GM18511 (cell line): ENCODE results near the gene MEGF11.

Experiments
- ATAC-seq: cut with Tn5 transposase; IDR thresholded peaks from one replicate; pipeline ENCODE4 v1.9.1; 2021; ENCODE audit warnings: mild to moderate bottlenecking, moderate library complexity; ENCODE audit not compliant: unreplicated experiment

The MEGF11 gene

GRCh38 chr15:66219339-66219738 is 34.2 kb downstream of the MEGF11 start:
- ATAC-seq: no peak

DNA sequence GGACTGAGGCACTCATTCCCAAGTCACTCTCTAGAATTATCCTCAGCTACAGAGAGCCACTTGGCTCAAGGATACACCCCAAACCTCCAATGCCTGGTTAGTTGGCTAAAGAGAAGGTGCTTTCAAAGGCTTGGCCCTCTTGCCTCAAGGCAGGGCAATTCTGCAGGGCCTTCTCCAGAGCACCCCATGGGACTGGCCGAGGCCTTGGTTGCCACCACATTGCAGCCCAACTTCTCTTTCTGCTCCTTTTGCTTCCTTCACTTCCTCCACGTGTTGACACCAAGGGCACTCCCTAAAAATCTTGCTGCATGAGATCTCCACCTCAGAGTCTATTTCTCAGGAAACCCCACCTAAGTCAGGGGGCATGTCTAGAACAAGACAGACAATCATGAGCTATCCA is 36.7 kb downstream of the MEGF11 start:
- ATAC-seq: no peak

GRCh38 chr15:66215811-66216210 is 37.7 kb downstream of the MEGF11 start:
- no peak for ATAC-seq

GRCh38 chr15:66214246-66214645 is 39.3 kb downstream of the MEGF11 start:
- no peak for ATAC-seq

DNA sequence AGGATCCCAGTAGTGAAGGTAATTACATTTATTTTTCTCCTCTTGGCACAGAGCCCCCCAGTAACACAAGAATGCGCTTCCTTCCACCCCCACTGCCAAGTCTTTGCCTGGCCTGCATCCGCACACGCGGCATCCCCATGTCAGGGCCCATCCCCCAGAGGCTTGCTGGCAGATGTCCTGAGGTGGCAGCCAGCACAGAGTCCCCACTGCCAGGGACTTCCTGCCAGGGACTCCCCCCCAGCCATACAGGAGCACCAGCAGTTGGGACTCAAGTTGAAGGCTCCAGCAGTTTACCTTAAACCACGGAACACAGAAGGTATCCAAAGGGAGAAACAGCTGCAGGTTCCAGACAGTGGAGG is 41.0 kb downstream of the MEGF11 start:
- no peak for ATAC-seq

DNA sequence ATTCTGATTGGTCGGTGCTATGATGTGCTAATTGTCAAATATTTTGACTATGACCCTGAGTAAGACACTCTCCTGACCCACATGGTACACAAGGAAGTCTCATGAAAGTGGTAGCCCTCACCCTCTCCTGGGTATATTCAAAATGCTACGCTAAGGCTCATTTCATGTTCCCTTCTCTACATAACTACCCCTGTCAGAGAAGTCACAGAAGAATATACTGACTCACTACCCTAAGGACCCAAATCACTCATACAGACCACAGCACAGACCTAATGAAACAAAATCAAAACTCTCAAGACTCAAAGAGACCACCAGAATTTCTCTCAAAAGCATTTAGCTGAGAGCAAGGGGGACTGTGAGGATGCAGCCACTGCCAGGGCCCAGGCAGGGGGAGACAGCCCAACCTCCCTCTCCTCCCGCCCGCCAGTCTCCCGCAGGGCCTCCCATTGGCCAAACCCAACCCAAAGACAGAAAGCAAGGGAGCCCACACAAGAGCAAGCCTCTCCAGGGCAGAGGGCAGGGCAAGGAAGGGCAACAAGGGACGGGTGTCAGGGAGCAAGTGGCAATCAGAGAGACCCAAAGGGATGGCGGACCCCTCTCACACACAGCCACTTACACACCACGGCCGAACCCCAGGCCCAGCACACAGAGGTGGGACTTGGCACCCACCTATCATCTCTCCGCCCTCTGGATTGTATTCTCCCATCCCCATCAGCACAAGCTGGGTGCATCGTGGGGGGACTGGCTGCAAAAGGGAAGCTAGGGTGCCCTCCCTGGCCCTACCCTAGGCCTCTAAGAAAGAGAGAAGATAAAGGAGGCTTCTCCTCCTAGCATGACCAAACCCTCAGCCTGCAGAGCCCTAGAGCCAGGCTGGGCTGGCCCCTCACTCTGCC is 41.6 kb downstream of the MEGF11 start:
- no peak for ATAC-seq

GRCh38 chr15:66210684-66211083 is 42.9 kb downstream of the MEGF11 start:
- no peak for ATAC-seq

DNA sequence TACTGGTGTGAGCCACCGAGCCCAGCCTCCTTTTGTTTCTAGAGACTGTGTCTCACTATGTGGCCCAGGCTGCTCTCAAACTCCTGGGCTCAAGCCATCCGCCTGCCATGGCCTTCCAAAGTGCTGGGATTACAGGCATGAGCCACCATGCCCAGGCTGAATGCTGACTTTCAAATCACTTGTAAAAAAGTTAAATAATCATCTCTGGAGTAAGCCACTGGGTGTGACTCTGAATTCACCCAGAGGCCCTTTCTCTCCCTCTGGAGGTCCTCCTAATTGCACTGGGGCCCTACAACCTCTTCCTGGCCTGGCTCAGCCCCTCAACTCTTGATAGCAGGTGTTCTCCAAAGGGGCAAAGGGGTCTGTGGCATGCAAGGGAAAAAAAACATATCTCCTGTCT is 54.8 kb downstream of the MEGF11 start:
- ATAC-seq: no peak

DNA sequence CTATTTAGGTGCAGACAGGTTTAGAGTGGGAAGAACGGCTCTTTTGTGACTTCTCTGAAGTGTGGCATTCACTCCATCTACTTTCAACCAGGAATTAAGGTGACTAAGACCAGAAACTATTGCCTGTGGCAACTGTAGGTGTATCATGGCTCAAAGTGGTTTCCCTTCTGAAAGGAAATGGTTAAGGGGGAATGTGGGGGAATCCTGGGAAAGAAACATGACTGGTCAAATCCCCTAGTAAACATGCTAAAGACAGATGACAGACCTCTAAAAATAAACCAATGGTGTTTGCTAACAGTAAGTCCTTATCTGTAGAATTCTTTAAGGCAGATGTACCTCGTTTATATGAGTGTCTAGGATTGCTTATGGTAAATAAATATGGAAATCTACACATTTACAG is 56.9 kb downstream of the MEGF11 start:
- ATAC-seq: no peak

- no peak for ATAC-seq
These were observed 57.8 kb downstream of the MEGF11 start for GRCh38 chr15:66195621-66196230.

GRCh38 chr15:66193066-66193465 is 60.5 kb downstream of the MEGF11 start:
- ATAC-seq: no peak

DNA sequence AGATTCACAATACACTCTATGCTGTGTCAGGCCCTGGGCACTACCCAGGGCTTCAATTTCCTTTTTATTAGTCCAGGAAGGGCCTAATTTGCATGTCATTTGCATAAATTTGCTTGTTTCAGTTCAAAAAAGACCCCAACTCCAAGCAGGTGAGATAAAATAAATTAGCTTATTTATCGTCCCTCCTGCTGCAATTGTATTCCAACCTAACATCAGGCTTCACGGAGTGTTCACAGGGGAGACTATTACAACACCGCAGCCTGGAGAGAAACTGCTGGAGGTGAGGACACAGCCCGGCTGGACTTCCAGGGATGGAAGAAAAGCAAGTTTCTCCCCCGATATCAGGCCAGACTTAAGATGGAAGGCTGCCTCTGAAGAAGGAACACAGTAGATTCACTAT is 62.8 kb downstream of the MEGF11 start:
- ATAC-seq: no peak

DNA sequence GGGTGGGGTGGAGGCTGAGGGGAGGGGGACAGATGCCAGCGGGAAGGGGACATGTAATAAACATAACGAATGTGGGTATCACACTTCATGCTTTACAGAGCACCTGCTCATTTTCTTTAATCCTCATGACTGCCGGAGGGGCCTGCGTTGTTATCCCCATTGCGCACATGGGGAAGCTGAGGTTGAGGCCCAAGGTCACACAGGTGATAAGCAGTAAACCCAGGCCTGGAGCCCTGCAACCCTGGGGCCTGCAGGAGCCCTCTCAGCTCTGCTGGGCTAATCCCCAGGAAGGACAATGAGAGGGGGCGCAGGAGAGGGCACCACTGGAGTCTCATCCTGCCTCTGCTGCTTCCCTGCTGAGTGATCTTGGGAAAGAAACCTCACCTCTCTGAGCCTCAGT is 64.3 kb downstream of the MEGF11 start:
- ATAC-seq: no peak

DNA sequence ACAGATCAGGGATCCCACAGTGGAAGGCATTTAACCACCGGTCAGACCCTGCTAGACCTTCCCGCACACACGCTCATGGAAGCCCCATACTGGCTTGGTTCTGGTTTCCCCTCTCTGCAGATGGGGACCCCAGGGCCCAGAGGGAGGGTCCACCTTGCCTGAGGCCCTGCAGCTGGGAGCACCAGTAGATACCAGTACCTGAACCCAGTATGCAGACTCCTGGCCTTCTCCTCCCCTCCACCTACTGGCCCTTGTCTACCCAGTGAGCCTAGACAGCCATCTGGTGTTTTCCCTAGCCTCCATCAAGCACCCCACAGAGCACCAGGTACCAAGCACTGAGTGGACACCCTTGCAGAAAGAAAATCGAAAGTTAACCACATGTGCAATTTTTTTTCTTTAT is 65.1 kb downstream of the MEGF11 start:
- ATAC-seq: no peak

GRCh38 chr15:66187271-66187670 is 66.3 kb downstream of the MEGF11 start:
- no peak for ATAC-seq

DNA sequence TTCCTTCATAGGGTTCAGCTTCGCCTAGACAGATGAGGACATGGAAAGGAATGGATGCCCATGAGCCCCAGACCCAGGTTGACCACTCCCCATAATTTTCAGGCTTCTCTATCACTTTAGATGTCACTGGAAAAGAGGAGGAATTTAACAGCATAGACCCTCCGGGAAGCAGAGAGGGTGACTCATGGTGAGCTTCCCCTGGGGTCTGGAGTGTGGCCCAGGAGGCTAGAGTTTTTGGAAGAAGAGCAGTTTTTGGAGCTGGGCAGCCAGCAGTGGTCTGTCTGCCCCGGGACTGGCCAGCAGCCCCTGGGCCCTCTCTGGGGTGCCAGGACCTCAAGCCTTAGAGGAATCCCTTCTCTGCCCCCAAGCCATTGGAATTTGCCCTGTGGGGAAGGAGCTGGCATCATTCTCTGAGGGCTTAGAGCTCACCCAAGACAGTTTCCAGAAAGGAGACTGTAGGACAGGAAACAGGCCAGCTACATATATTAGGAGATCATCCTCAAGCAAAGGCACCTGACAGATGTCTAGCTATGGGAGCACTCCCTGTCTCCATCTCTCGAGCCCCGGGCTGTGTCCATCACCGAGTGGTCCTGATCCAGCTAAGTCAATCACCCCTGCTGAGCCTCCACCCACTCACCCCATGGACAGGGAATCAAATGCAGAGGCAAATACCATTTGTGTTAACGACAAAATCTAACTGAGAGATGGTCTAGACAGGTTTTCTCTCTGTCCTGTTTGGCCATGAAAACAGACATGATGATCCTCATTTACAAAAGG is 67.3 kb downstream of the MEGF11 start:
- ATAC-seq: no peak

- ATAC-seq: no peak
These were observed 68.4 kb downstream of the MEGF11 start for GRCh38 chr15:66184936-66185790.

DNA sequence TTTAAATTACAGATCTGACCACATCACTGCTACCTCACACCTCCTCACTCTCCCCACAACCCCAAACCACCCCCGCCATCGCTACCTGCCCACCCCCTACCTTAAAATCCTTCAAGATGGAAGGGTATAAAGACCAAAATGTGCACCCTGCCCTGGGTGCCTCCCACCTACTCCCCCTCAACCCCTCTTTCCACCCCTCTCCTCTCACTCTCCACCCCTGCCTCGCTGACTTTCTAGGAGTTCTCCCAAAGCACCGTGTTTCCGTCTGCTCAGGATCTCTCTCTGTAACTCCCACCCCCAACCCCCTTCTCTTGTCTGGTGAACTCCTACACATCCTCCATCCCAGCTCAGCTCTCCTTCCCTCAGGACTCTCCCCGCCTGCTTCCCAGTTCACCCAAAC is 69.1 kb downstream of the MEGF11 start:
- no peak for ATAC-seq

DNA sequence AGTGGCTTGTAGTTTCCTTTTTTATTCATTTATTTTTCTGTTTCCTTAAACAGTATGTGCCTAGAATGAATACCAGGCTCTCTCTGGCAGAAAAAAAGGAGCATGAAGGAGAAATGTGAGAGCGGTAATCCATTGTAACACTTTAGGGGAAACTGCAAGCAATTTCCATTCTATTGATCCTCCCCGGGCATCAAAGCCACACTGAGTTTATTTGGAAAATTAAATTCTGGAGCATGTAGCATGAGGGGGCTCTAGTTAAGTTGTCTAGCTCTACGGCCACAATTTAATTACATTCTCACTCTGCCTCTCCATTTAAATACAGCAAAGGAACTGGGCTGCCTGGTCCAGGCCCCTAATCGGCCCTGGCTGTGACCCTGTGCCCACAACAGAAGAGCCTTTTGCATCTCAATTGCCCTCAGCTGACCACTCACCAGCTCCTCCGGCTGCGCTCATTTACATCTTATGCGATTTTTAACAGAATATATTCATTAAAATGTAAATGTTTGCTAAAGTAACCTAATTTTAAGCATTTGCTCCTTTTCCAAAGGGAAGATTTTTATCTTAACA is 72.9 kb downstream of the MEGF11 start:
- no peak for ATAC-seq

DNA sequence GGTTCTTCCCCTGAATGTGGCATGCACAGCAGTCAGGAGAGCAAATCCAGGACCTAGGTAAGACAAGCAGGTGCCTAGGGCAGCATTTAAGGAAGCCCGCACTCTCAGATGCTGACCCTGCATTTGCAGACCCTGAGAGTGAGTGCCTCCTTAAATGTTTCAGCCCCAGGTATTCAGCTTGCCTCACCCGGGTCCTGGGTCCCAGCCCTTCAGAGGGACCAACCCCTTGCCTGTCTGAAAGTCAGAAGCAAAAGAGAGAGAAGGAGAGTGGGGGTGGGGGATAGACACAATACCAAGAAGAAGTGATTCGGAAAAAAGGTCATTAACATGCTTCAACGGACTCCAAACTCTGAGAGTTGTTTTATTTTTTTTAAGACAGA is 75.0 kb downstream of the MEGF11 start:
- no peak for ATAC-seq
